K562 (cell line): Measurements from ENCODE around the gene FITM1. TPM values are rescaled to one million over a fixed set of nuclear protein-coding genes. Genes with fewer than 3 reads are reported as not detected.

Experiments used
- STAT5A ChIP-seq: IDR thresholded peaks from 2 replicates; pipeline ENCODE4 v1.6.1; 2012; ENCODE audit warnings: low read length, inconsistent platforms, borderline replicate concordance
- polyA plus RNA-seq, 8 experiments: library from polyadenylated mRNA; depleted of rRNA in 4 of 8; stranded (reverse) in 5 of 8; unstranded in 3 of 8; fragments of >200 nt; fragmentation: Nextera tagmentation in 2 of 8; fragmentation: Illumina TruSeq in 1 of 8; extraction: Ambion mirVana in 2 of 8; extraction: Trizol in 1 of 8; gene quantifications; 2 replicates each; pipeline versions ENCODE4 v1.2.1 to v1.2.3, GENCODE V29; 2011 to 2014; ENCODE audit warnings: inconsistent platforms in 1 of 8, missing spikeins in 1 of 8
- total RNA-seq, 7 experiments: library from RNA; depleted of rRNA in 6 of 7; stranded (reverse); fragments of >200 nt in 6 of 7; fragmentation: Illumina TruSeq in 2 of 7; extraction: Trizol in 2 of 7; gene quantifications; 2 replicates each; pipeline versions ENCODE4 v1.2.1 to v1.2.3, GENCODE V29; 2011 to 2021; ENCODE audit warnings: low replicate concordance in 1 of 7
- TF ChIP-seq, protein P1 (sequence below), 2 experiments: fragments of 150-350 bp in 1 of 2; IDR thresholded peaks; 2 replicates each; pipeline ENCODE4 v1.6.1; 2012 to 2016; ENCODE audit warnings: low read depth in 2 of 2, low read length in 2 of 2, mild to moderate bottlenecking in 1 of 2, moderate library complexity in 1 of 2
- TF ChIP-seq, protein P2 (sequence below): sonication (generic); formaldehyde crosslinking; IDR thresholded peaks from 2 replicates; pipeline ENCODE4 v1.8.0; 2022; ENCODE audit warnings: mild to moderate bottlenecking, missing genetic modification reagents

FITM1 gene
- total and polyA plus RNA-seq, 9 of the 15 experiments (the other 6 are each of a cell fraction or from before 2014, with no cell fraction given): 0.09 to 0.20 TPM; not detected in 7

DNA sequence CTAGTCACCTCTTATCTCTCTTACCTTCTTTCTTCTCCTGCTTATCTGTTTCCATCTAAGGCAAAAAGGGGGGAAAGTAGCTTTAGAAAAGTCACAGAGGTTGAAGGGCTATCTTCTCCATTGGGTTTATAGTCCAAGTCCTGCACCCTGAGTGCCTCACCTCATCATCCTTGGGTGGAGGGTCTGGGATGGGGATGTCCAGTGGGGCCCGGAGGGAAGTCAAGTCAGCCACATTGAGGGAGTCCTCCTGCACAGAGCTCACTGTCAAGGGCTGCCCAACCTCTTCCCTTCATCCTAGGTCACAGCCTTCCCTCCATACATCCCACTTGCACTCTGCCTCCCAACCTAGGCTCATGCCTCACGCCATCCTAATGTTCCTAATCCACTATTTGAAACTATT is 14.8 kb downstream of the FITM1 start (continued):
- TF ChIP-seq, protein P1, sequence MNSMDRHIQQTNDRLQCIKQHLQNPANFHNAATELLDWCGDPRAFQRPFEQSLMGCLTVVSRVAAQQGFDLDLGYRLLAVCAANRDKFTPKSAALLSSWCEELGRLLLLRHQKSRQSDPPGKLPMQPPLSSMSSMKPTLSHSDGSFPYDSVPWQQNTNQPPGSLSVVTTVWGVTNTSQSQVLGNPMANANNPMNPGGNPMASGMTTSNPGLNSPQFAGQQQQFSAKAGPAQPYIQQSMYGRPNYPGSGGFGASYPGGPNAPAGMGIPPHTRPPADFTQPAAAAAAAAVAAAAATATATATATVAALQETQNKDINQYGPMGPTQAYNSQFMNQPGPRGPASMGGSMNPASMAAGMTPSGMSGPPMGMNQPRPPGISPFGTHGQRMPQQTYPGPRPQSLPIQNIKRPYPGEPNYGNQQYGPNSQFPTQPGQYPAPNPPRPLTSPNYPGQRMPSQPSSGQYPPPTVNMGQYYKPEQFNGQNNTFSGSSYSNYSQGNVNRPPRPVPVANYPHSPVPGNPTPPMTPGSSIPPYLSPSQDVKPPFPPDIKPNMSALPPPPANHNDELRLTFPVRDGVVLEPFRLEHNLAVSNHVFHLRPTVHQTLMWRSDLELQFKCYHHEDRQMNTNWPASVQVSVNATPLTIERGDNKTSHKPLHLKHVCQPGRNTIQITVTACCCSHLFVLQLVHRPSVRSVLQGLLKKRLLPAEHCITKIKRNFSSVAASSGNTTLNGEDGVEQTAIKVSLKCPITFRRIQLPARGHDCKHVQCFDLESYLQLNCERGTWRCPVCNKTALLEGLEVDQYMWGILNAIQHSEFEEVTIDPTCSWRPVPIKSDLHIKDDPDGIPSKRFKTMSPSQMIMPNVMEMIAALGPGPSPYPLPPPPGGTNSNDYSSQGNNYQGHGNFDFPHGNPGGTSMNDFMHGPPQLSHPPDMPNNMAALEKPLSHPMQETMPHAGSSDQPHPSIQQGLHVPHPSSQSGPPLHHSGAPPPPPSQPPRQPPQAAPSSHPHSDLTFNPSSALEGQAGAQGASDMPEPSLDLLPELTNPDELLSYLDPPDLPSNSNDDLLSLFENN (IDR thresholded peaks at IDR 0.05; ENCODE audit: low read depth in 2 of 2, low read length in 2 of 2): no peak
- no peak for TF ChIP-seq STAT5A
- TF ChIP-seq, protein P2, sequence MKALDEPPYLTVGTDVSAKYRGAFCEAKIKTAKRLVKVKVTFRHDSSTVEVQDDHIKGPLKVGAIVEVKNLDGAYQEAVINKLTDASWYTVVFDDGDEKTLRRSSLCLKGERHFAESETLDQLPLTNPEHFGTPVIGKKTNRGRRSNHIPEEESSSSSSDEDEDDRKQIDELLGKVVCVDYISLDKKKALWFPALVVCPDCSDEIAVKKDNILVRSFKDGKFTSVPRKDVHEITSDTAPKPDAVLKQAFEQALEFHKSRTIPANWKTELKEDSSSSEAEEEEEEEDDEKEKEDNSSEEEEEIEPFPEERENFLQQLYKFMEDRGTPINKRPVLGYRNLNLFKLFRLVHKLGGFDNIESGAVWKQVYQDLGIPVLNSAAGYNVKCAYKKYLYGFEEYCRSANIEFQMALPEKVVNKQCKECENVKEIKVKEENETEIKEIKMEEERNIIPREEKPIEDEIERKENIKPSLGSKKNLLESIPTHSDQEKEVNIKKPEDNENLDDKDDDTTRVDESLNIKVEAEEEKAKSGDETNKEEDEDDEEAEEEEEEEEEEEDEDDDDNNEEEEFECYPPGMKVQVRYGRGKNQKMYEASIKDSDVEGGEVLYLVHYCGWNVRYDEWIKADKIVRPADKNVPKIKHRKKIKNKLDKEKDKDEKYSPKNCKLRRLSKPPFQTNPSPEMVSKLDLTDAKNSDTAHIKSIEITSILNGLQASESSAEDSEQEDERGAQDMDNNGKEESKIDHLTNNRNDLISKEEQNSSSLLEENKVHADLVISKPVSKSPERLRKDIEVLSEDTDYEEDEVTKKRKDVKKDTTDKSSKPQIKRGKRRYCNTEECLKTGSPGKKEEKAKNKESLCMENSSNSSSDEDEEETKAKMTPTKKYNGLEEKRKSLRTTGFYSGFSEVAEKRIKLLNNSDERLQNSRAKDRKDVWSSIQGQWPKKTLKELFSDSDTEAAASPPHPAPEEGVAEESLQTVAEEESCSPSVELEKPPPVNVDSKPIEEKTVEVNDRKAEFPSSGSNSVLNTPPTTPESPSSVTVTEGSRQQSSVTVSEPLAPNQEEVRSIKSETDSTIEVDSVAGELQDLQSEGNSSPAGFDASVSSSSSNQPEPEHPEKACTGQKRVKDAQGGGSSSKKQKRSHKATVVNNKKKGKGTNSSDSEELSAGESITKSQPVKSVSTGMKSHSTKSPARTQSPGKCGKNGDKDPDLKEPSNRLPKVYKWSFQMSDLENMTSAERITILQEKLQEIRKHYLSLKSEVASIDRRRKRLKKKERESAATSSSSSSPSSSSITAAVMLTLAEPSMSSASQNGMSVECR (CRISPR knock-in tag): no peak
- TF ChIP-seq, all 486 proteins: peak for 0
